A549 (cell line): ENCODE results near the gene CELF4.

ENCODE experiments used
- POLR2A ChIP-seq: IDR thresholded peaks from 2 replicates; pipeline ENCODE4 v1.6.1; 2012; ENCODE audit warnings: mild to moderate bottlenecking, low read length
- RCOR1 ChIP-seq: fragments of 150-350 bp; IDR thresholded peaks from 2 replicates; pipeline ENCODE4 v1.6.1; 2014; ENCODE audit warnings: antibody characterized with exemption, low read length, low read depth

DNA sequence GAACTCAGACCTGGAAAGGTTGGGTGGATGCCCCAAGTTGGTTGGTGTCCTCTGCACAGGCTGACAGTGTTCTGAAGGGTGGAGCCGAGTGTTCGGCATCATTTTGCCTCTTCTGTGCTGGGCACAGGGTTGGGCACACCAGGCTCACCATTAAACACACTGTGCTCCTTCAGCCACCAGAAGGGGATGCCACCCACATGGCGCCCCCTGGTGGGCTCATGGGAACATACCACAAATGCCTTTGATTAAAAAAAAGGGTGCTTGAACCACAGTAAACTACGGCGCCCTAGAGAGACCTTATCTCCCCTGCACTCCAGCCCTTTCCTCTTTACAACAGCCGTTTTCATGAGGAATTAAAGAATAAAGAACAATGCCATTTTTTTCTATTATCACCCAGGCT, 89.4 kb downstream of the CELF4 start:
- TF ChIP-seq POLR2A (no peak), RCOR1 (no peak)
